HG03066 (cell line): ENCODE measurements around the gene HOOK2.

ENCODE experiments used
- ATAC-seq: cut with Tn5 transposase; IDR thresholded peaks from one replicate; pipeline ENCODE4 v1.9.1; 2021; ENCODE audit warnings: low read depth; ENCODE audit not compliant: unreplicated experiment

Gene HOOK2

GRCh38 chr19:12783849-12784393 lies 8.6 kb upstream of the HOOK2 start:
- no peak for ATAC-seq

- ATAC-seq, result no peak
Measured at GRCh38 chr19:12783291-12783848, 8.0 kb upstream of the HOOK2 start.

GRCh38 chr19:12782424-12783290 lies 7.3 kb upstream of the HOOK2 start:
- no peak for ATAC-seq

- no peak for ATAC-seq
Measured at GRCh38 chr19:12782174-12782423, 6.7 kb upstream of the HOOK2 start.

GRCh38 chr19:12779162-12779993 lies 4.0 kb upstream of the HOOK2 start:
- no peak for ATAC-seq

GRCh38 chr19:12778905-12779161 lies 3.5 kb upstream of the HOOK2 start:
- ATAC-seq, result no peak

GRCh38 chr19:12778017-12778904 lies 2.9 kb upstream of the HOOK2 start:
- ATAC-seq, result no peak

GRCh38 chr19:12777217-12778016 lies 2.1 kb upstream of the HOOK2 start:
- ATAC-seq, result no peak

- no peak for ATAC-seq
Measured at GRCh38 chr19:12773571-12773970, 1.8 kb downstream of the HOOK2 start.

- no peak for ATAC-seq
Measured at GRCh38 chr19:12772323-12772722, 3.0 kb downstream of the HOOK2 start.

- ATAC-seq, result no peak
Measured at GRCh38 chr19:12770922-12771321, 4.4 kb downstream of the HOOK2 start.

- no peak for ATAC-seq
Measured at GRCh38 chr19:12769689-12770088, 5.7 kb downstream of the HOOK2 start.

GRCh38 chr19:12767666-12768065 lies 7.7 kb downstream of the HOOK2 start:
- ATAC-seq, result no peak

- no peak for ATAC-seq
Measured at GRCh38 chr19:12767150-12767549, 8.2 kb downstream of the HOOK2 start.

- ATAC-seq, result no peak
Measured at GRCh38 chr19:12766051-12766521, 9.3 kb downstream of the HOOK2 start.

- no peak for ATAC-seq
Measured at GRCh38 chr19:12764698-12765097, 10.7 kb downstream of the HOOK2 start.

- no peak for ATAC-seq
Measured at GRCh38 chr19:12763100-12763499, 12.3 kb downstream of the HOOK2 start.

GRCh38 chr19:12759686-12760085 lies 15.7 kb downstream of the HOOK2 start:
- ATAC-seq, result no peak

- no peak for ATAC-seq
Measured at GRCh38 chr19:12757544-12758274, 17.6 kb downstream of the HOOK2 start.
